Measurements from ENCODE around the gene FGF23.

Gene FGF23

DNA sequence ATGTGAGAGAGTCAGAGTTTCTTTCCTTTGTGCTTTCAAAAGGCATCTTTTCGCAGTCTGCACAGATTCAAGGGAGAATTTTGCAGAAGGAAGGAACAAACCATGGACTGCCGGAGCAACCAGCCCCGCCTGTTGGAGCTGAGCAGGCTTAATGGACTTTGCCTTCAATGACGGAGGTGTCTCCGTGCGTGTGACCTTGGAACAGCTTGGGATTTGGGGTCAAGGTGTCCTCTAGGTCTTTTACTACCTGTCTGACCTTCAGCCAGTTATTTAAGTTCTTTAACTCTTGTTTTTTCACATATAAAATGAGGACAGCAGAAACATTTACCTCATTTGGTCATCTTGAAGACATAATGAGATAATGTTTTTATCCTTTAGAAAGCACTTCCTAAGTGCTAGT lies 4.1 kb downstream of the FGF23 start:
- Histone ChIP-seq H3K27me3 (ENCODE audit: low read depth, low read length) (0 out of 2 replicates have a peak, but pooled peaks cover 3% of the 10 kb centered on the region), H3K36me3 (replicated peaks; ENCODE audit: low read depth, low read length) (no peaks in the 10 kb centered on the region), H3K79me2 (ENCODE audit: low read length) (no peaks in the 10 kb centered on the region), H3K4me1 (ENCODE audit: low read length) (no peaks in the 10 kb centered on the region), H4K20me1 (ENCODE audit: insufficient read depth, low read length) (no peaks in the 10 kb centered on the region), H3K4me3 (ENCODE audit: low read length) (no peak overlapping the region), H3K9me3 (ENCODE audit: insufficient read depth, low read length) (no peaks in the 10 kb centered on the region), H3K4me2 (ENCODE audit: low read length) (no peak overlapping the region), H3K9ac (ENCODE audit: low read length) (no peak overlapping the region), H2AFZ (ENCODE audit: low read depth, low read length) (no peak overlapping the region), H3K27ac (ENCODE audit: low read length) (no peak overlapping the region)
- no peak for TF ChIP-seq EZH2phosphoT487 (IDR thresholded peaks at IDR 0.05; ENCODE audit: low read depth)
- TF ChIP-seq, protein P1, sequence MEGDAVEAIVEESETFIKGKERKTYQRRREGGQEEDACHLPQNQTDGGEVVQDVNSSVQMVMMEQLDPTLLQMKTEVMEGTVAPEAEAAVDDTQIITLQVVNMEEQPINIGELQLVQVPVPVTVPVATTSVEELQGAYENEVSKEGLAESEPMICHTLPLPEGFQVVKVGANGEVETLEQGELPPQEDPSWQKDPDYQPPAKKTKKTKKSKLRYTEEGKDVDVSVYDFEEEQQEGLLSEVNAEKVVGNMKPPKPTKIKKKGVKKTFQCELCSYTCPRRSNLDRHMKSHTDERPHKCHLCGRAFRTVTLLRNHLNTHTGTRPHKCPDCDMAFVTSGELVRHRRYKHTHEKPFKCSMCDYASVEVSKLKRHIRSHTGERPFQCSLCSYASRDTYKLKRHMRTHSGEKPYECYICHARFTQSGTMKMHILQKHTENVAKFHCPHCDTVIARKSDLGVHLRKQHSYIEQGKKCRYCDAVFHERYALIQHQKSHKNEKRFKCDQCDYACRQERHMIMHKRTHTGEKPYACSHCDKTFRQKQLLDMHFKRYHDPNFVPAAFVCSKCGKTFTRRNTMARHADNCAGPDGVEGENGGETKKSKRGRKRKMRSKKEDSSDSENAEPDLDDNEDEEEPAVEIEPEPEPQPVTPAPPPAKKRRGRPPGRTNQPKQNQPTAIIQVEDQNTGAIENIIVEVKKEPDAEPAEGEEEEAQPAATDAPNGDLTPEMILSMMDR (IDR thresholded peaks at IDR 0.05; ENCODE audit: low read depth, low read length), result no peak

DNA sequence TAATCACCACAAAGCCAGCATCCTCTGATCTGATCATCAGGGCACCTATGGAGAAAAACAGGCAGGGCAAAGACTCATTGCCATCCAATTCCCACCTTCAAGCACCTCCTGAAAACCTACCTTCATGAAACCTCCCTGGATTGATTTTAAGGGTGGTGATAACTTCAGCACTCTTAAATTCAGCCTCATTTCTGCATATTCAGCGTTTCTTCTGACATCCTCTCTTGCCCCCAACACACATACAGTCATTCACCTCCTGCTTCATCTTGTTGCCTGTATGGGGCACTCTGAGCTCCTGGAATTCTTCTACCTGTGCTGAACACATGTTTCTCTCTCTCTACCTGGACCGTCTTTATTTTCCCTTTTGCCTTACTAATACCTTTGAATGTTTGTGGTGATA lies 6.9 kb downstream of the FGF23 start:
- Histone ChIP-seq H3K27me3 (ENCODE audit: low read depth, low read length) (no peaks in the 10 kb centered on the region), H3K36me3 (replicated peaks; ENCODE audit: low read depth, low read length) (no peaks in the 10 kb centered on the region), H3K9ac (ENCODE audit: low read length) (no peak overlapping the region), H3K9me3 (ENCODE audit: insufficient read depth, low read length) (no peaks in the 10 kb centered on the region), H3K79me2 (ENCODE audit: low read length) (no peaks in the 10 kb centered on the region), H3K4me1 (ENCODE audit: low read length) (no peaks in the 10 kb centered on the region), H3K4me2 (ENCODE audit: low read length) (no peak overlapping the region), H3K27ac (ENCODE audit: low read length) (no peak overlapping the region), H2AFZ (ENCODE audit: low read depth, low read length) (no peak overlapping the region), H4K20me1 (ENCODE audit: insufficient read depth, low read length) (no peaks in the 10 kb centered on the region), H3K4me3 (ENCODE audit: low read length) (no peak overlapping the region)
- TF ChIP-seq EZH2phosphoT487 (IDR thresholded peaks at IDR 0.05; ENCODE audit: low read depth), result no peak
- TF ChIP-seq, protein P1 (IDR thresholded peaks at IDR 0.05; ENCODE audit: low read depth, low read length), result no peak

DNA sequence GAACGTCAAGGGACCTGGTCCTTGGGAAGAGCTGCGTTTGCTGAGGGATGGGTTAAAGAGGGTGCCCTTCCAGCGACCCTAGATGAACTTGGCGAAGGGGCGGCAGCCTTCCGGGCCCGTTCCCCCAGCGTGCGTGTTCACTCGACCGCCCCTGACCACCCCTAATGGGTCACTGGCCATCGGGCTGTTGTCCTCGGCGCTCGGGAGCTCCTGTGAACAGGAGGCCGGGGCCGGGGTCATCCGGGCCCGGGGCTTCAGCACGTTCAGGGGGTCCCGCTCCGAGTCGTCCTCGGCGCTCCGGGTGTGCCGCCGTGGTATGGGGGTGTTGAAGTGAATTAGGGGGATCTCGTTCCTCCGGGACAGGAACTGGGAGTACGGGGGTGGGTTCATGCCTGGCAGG lies 9.2 kb downstream of the FGF23 start:
- Histone ChIP-seq H3K27me3 (ENCODE audit: low read depth, low read length) (no peaks in the 10 kb centered on the region), H3K4me2 (ENCODE audit: low read length) (no peak overlapping the region), H3K27ac (ENCODE audit: low read length) (no peak overlapping the region), H3K9ac (ENCODE audit: low read length) (no peak overlapping the region), H3K9me3 (ENCODE audit: insufficient read depth, low read length) (no peaks in the 10 kb centered on the region), H3K79me2 (ENCODE audit: low read length) (no peaks in the 10 kb centered on the region), H2AFZ (ENCODE audit: low read depth, low read length) (no peak overlapping the region), H4K20me1 (ENCODE audit: insufficient read depth, low read length) (no peaks in the 10 kb centered on the region), H3K36me3 (replicated peaks; ENCODE audit: low read depth, low read length) (no peaks in the 10 kb centered on the region), H3K4me3 (ENCODE audit: low read length) (no peak overlapping the region), H3K4me1 (ENCODE audit: low read length) (no peaks in the 10 kb centered on the region)
- TF ChIP-seq, protein P1 (IDR thresholded peaks at IDR 0.05; ENCODE audit: low read depth, low read length), result no peak

DNA sequence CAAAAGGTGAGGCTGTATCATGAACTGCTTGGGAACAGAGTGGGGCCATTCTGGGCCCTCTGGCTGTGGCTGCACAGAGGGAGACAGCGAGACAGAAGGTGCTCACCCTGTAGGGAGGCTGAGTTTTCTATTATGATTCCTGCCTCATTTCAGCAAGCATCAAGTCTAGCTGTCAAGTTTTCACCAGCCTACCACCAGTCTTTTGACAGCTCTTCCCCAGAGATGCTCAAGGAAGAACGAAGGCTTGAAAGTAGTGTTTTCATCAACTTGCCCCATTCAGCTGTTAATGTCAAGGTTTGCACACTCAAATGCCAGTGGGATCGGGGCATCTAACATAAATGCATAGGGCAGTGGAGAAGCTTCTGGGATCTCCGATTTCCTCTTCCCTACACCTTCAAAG lies 10.0 kb downstream of the FGF23 start:
- TF ChIP-seq, protein P1 (IDR thresholded peaks at IDR 0.05; ENCODE audit: low read depth, low read length), result no peak
- no peak for TF ChIP-seq EZH2phosphoT487 (IDR thresholded peaks at IDR 0.05; ENCODE audit: low read depth)
- no peak overlapping the region for H3K9ac ChIP-seq (ENCODE audit: low read length)
- no peaks in the 10 kb centered on the region for H3K4me1 ChIP-seq (ENCODE audit: low read length)
- H3K79me2 ChIP-seq (ENCODE audit: low read length), result no peaks in the 10 kb centered on the region
- H3K27me3 ChIP-seq (ENCODE audit: low read depth, low read length), result no peaks in the 10 kb centered on the region
- H3K27ac ChIP-seq (ENCODE audit: low read length), result no peak overlapping the region
- no peaks in the 10 kb centered on the region for H3K36me3 ChIP-seq (replicated peaks; ENCODE audit: low read depth, low read length)
- H3K4me3 ChIP-seq (ENCODE audit: low read length), result no peak overlapping the region
- H4K20me1 ChIP-seq (ENCODE audit: insufficient read depth, low read length), result no peaks in the 10 kb centered on the region
- H3K4me2 ChIP-seq (ENCODE audit: low read length), result no peak overlapping the region
- no peak overlapping the region for H2AFZ ChIP-seq (ENCODE audit: low read depth, low read length)
- H3K9me3 ChIP-seq (ENCODE audit: insufficient read depth, low read length), result no peaks in the 10 kb centered on the region
